NCI-H524 (cell line): ENCODE data around the gene GRIN3A.
"Not testable (repeated sequence)": the region's sequence is repeated elsewhere in the genome, so short reads cannot be mapped to it uniquely, and the experiment has no call there.

ENCODE experiments used
- DNase-seq, 2 experiments: peaks; one replicate each; lab custom pipeline; 2025; lab: John Stamatoyannopoulos, UW

The GRIN3A gene

DNA sequence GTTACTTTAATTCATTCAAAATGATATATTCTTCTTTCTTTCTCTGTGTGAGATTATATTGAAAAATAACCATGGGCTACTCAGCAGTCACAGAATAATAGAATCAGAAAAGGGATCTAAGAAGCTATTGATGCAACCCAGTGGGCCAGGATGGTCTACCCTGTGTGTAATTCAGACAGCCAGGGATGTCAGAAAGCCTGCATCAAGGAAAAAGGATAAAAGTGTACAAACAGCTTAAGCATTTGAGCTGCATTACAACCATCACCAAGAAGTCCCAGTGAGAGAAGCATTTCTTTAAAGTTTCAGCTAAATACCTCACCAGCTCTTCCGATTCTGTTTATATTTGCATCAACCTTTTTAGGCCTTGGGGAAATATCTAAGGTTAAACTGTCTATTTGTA is 105.8 kb downstream of the GRIN3A start:
- no peak for DNase-seq

DNA sequence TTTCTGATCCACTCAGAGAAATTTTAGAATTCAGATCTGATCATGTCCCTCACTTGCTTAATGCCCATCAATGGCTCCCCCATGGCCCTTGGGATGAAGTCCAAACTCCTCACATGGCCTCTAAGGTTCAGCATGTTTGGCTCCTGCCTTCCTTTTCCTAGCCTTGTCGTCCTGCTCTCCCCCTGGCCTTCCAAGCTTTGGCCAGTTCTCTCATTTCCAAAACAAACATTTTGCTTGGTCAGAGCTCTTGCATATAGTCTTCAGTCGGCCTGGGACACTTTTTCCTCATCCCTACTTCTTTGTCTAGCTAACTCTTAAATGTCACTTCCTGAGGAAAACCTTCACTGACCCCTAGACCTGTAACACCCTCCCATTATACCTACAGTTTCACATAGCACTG is 106.6 kb downstream of the GRIN3A start:
- DNase-seq = no peak

DNA sequence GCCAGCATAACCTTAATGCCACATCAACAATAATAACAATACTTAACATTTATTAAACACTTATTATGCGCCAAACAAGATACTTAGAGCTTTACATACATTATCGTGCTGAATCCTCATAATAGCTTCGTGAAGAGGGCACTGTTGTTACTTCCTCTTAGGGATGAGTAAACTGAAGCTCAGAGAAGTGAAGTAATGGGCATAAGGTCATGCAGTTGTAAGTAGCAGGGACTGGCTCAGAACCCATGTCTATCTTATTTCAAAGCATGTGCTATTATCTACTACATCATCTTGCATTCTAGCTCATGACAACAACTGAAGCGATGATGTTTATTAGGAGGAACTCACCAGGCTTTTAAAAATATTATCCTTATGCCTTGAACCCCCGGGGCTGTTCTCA is 108.8 kb downstream of the GRIN3A start:
- DNase-seq = no peak

DNA sequence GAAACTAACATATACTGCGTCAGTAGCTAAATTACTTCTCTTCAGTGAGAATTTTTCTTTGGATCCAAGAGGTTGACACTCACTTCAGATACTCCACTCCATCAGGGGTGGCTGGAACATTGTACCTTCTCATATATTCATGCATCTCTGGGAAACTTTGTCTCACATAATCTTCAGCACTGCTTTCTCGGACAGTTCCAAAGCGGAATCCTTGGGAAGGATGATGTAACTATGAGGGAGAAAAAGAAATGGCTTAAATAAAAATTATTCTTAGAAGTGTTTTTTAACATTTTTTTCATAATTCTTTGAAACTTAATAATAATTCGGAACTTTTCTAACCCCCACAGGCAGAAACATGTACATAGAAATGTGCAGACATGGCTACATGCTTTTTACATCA is 110.3 kb downstream of the GRIN3A start:
- DNase-seq = no peak

DNA sequence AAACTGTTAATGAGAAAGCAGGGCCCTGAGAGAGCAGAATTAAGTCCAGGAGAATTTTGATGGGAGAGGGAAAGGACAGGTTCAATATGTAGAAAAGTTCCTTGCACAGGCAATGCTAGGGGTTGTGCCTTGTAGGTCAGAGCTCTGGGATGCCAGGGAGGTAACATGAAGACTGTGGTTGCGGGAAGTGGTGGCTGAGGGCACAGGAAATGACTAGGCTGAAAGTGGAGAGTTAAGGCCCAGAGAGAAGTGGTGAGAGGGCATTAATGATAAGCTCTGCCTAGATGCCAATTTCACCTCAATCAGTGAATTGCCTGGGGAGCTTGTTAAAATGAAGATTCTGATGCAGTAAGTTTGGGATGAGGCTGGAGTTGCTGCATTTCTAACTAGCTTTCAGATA is 112.2 kb downstream of the GRIN3A start:
- no peak for DNase-seq

DNA sequence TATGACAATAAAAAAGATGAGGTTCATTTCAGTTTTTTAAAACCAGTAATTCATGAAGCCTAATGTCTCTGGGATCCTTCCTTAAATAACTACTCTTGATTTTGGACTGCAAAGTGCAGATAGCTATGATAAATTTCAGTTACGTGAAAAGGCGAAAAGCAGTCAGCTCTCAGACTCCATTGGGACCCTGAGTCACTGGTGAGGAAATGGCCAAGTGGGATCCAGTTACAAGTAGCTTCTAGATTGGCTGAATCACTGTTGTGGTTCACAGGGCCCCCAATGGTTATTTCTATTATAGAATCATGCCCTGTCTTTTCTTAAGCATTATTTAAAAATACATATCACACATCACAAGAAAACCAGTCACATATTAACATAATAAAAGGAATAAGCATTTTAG is 112.6 kb downstream of the GRIN3A start:
- DNase-seq = no peak

DNA sequence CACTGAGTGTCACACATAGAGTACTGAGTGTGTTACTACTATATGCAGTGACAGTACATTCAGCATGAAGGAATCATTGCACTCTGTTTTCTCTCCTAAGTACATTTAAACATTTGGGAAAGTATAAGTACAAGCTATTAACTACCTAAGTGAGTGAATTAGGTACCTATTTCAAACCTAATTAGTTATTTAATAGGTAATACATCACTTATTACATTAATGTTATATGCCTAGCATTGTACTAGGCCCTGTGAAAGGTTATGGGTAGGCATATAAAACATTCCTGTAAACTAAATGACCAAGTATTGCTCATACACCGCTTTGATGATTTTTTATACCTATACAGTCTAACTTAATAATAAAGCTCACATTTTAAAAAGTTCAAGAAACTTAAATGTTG is 118.0 kb downstream of the GRIN3A start:
- no peak for DNase-seq

DNA sequence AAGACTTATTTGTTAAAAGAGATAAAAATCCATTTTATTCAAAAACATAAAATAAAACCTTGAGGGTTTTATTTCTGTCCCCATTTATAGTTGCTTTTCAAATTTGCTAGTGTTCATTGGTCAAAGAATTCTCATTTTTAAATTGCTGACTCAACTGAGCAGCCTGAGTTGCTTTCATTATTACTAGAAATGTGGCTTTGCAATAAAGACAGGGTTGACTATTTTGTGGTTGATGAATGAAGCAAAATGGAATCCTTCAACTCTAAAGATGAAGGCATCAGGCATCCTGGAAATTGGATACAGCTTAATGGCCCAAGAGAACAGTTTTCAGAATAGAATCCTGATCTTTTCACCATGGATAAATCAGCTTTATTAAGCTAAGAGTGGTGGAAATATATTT is 119.7 kb downstream of the GRIN3A start:
- DNase-seq = no peak

DNA sequence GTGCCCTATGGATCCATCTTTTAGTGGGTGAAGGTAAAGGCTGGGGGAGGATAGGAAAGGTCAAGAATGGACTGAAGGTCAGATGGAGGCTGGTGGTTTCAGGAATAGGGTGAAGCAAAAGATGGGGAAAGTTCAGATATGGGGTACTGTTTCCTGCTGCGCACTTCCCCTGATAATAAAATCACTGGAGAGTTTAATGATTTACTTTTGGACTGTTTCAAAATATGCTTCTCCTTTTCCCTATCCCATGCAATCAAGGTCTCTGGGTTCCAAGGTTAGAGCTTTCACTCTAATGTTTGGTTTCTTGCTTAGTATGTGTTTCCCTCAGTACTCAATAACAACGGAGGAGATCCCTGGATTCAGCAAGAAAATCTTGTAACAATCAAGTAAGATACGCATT is 132.9 kb downstream of the GRIN3A start:
- DNase-seq = no peak

DNA sequence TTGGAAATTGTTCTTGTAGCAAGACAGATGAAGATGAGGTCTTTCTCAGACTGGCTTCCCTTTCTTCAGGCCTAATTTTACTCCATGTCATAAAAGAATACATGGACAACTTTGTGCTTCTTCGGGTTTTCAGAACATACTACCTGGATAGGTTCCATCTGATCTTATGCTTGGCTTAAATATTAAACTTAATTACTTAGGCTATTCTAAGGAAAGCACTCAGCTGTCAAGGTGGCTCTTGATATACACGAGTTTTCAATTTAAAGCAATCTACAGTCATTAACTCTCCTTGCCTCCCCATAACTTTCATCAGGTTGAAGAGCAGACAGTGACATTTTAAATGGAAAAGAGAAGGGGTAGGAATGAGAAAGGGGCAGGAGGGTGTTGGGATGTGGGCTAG is 134.2 kb downstream of the GRIN3A start:
- DNase-seq = no peak

DNA sequence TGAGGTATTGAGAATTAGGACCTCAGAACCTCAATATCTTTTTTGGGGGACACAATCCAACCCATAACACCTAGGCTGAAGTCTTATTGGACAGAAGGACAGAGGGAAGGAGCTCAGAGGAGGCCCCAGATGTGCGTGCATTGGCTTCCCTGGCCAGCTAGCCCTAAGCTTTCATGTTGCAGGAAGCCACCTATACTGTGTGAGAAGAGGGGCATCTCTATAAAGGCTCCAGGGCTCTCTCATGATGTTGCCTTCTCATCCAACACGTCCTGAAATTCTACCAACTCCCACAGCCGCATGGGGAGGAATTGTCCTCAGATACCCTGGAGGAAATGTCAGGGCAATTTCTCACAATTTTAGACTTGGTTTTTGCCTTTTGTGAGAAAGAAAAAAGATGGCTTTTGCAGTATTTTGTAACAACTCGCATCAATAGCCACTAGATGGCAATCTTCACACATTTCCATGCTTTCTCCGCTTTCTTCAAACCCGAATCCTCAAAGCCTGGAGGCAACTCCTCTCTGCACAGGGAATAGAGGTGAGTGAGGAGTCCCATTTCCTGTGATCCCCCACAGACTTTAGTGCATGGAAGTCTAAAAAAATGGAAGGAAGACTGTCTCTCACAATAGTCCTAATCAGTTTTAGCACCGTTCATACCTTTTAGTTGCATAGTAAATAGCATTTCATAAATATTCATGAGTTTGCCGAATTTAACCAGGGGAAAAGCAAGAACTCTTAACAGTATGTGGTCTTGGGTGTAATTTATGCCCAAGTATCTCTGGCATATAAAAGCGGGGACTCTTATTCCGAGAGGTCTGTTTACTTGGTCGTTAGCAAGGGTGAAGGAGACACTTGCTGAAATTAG is 136.3 kb downstream of the GRIN3A start:
- peak; percentile 25 to 83 for DNase-seq

DNA sequence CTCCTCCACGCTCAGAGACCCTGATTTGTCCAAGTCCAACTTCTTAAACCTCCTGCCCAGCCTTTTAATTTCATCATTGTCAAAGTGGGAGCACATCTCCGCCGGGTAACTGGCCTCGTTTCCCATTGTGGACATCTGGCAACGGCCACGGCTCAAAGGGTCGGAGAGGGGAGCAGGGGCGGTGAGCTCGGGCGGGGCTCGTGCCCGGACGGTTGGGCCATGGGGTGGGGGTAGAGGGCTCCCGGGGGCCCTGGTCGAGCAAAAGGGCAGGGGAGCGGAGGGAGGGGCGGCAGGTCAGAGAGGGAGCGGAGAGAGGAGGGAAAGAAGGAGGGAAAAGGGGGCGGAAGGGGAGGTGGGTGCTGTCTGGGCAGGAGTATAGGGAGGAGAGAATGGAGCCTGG is 143.7 kb downstream of the GRIN3A start, which contains the start of gene PPP3R2:
Gene PPP3R2 (minus strand): TSS at position 174 of the 400 bp plus-strand sequence. CDS start 48 bp downstream, at position 126.
- no peak for DNase-seq

DNA sequence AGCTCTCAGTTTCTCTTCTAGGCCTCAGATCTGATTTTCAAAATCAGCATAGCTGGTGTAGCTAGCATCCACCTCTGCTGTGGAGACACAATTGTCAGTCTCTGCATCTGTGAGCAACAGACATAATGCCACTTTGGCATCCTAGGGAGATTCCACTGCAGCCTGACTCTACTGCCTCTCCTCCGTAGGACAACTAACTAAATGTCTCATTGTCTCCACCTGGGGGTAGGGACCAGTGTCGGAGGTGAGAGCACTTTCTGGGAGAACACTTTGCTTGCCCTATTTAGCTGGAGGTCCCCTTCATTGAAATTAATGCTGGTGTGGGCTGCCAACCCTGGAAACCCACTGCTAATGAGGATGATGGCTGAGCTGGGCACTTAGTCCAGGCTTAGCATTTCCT is 145.1 kb downstream of the GRIN3A start:
- no peak for DNase-seq

DNA sequence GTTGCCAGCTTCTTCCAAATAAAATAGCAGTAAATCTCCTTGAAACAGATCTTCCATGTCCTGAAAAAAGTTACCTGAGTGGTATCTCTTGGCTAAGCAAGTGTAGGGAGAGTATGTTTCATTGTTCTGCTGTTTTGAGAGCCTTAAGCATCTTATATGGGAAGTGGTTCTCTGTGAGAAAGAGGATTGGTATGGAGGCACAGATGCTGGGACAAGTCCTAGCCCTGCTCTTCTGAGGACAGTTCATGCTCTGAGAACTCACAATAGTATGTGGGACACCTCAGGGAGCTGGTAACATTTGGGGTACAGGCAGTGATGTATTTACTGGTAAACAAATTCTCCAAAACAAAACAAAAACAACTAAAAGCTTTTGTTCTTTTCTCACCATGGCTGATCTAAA is 145.7 kb downstream of the GRIN3A start:
- no peak for DNase-seq

DNA sequence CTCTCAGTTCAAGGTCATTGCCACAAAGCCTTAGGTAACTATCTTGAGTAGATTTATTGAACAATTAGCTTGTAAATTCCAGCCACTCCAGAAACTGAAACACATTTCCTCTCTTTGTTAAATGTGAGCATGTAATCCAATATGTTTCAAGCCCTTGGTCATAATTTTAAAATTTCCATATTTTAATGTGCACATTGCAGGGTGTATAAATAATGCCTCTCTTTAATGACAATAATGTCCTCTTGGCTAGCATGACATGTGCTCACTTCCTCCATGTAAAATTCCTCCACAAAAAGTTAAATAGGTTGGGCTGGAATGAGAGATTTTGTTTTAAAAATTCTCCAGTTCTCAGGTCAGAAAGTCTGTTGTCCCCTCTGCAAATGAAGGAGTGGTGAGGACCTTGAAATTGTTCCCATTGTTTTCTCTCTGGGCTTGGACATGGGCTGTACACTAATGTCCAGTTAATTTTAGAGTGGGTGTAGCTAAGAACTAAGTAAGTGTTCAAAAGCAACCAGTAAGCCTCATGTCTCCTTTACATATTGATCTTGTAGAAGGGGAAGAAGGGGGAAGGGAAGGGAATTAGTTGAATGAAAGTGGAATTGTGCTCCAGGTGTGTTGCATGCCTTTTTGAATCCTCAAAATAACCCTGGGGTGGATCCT is 146.5 kb downstream of the GRIN3A start:
- DNase-seq = peak in 1 of 2 experiments; percentile 39

DNA sequence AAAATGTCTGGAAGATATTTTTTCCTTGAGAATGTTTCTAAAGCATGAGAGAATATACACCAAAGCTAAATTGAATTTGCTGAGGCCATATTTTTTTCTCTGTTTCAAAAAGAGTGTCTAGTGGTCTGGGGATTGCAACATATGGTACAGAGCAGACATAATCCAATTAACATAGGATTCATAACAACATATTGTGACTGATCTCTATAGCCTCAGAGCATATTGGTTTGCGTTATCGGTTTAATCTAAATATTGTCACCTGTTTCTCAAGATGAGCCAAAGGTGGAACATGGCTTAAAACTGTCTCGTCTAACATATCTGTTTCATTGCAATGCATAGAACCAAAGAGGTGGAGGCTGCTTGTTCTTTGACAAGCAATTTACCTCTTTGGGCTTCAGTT is 147.5 kb downstream of the GRIN3A start:
- DNase-seq = peak; percentile 65 to 95

DNA sequence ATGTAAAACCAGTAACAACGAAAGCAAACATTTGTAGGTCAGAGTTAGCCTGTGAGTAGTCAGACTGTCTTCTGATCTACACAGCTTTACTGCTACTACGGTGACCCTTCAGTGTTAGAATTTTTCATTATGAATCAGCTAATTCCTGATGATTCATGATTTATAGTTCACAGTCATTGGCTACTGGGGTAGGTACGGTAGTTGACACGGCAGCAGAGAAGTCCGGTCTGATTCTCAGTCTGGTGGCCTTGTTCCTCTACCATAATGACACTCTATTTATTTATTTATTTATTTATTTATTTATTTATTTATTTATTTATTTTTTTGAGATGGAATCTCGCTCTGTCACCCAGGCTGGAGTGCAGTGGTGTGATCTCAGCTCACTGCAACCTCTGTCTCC is 148.4 kb downstream of the GRIN3A start:
- not testable (repeated sequence) for DNase-seq

DNA sequence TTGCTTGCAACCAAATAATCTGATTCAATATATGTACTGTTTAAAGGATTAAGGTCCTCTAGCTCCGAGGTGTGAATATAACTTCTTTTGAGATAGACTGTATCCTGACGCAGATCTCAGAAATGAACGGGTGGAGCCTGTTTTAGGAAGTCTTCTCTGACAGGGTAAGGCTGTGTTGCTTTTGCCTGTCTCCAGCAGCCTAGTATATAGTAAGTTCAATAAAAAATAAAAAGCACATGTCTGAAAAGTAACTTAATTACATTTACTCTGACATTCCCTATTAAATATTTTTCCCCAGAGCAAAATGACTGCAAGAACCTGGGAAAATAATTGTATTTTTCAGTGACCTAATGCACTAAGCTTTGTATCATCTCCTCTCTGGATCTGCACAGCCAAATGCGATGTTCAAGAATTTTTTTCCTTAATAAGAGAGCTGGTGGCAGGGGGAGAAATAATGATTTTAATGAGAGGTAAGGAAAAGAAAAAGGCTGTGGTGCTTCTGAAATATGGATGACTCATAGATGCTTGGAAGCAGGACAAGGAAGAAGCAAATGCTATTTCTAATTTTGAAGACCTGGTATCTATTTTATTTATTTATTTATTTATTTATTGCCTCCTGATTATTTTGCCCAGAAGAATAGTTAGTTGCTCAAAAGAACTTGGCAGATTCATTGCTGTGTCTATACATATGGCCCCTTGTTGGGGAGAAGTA is 151.0 kb downstream of the GRIN3A start:
- no peak for DNase-seq

DNA sequence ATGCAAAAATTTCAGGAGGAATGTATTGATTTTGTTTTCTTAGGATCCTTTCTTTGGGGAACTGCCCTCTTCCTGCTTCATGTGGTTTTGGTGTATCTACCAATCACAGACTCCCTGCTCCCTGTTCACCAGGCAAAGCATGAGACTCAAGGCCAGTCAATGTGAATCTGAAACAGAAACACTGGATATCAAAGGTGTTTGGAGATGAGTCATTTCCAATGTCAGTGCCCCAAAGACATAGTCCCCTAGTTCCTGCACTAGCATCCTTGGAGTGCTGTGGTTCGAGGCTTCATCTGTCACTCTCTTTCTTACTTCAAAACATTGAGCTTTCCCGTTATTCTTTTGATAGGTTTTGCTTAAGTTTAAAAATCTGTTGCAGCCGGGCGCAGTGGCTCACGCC is 151.8 kb downstream of the GRIN3A start:
- no peak for DNase-seq

DNA sequence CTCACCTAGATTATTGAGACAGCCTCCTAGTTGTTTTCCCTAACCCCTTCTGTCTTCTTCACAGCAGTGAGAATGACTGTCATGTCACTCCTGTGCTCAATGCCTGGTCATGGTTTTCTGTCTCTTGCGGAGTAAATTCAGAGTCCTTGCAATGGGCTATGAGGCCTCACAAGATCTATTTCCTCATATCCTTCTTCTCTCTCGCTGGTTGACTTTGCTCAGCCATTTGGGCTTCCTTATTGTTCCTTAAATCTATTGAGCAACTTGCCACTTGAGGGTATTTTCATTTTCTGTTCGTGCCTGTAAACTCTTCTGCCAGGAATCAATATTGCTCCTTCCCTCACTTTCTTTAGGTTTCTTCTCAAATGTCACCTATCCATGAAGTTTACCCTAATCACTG is 152.7 kb downstream of the GRIN3A start:
- no peak for DNase-seq

DNA sequence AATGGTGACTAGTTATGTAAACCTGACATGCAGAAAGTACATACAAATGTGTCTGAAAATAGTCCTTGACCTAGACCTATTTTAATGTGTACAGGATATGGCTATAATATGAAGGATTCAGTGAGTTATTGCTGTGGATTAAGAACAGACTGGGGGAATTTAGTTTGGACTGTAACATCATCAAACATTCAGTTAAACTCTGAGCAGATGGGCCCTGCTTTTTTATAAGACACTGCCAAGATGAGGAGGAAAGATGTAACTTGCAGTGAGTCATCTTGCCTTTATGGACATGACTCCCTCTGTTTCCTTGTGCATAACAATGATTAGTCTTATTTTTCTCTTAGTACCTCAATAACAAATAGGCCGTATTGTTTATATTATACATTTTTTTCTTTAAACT is 155.9 kb downstream of the GRIN3A start:
- DNase-seq = peak; percentile 21 to 64

DNA sequence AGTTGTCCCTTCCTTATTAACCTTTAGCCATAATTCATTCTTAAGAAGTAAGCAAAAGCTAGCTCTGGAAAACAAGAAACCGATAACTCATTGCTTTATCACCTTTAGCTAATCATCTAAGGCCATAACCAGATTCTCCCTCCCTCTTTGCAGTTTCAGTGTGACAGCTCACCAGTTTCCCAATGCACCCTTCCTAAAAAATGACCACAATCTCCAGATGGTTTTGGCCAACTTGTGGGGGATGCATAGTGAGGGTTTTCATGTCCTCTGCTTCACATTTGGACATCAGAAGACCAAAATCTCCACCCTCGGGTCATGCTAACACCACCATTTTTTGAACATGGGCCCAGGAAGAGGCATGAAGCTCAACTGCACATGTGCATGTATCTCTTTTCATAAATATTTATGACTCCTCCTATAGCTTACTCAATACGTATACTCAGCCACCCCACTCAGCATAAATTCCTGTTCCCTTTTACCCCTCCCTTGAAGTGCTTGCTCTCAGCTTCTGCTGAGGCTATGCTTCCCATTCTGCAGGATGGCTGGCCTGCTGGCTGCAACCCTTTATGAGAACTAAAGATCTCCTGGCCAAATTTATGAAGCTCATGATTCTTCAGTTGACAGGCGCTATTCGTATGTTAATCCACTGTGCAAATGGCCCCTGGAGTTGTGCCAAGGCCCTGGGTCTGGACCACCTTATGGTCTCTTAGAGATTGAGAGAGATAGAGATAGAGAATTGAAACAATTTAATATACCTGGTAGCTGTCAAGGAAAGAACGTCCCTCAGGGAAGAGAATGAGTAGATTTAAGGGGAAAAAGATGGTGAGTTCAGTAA is 158.5 kb downstream of the GRIN3A start:
- peak; percentile 13 to 78 for DNase-seq
